Measurements from ENCODE around the gene ROR1. TPM values are rescaled to one million over a fixed set of nuclear protein-coding genes. Genes with fewer than 3 reads are reported as not detected.

Gene ROR1
- total and polyA plus RNA-seq, 9 donors = 3.0 to 26.1 (median 15.0) TPM

GRCh38 chr1:64062941-64063581 lies 289.2 kb downstream of the ROR1 start:
- no peak for DNase-seq
- TF ChIP-seq POLR2A (IDR thresholded peaks at IDR 0.05) = no peak
- no peak for TF ChIP-seq EP300 (IDR thresholded peaks at IDR 0.05)
- TF ChIP-seq CTCF (IDR thresholded peaks at IDR 0.05) = no peak
- no peak overlapping the region for H3K4me3 ChIP-seq
- H3K4me1 ChIP-seq (ENCODE audit: insufficient read depth) = peaks cover 3% of the 10 kb centered on the region
- no peaks in the 10 kb centered on the region for H3K27me3 ChIP-seq
- no peak overlapping the region for H3K27ac ChIP-seq
- intact Hi-C loops (cut with DNase I) = no loop called here
- 3 to 17% (median 12%) methylated on average over 2 of the region's 2 CpGs for WGBS, 3 donors
- no peaks in the 10 kb centered on the region for H3K36me3 ChIP-seq
- H3K9me3 ChIP-seq = no peaks in the 10 kb centered on the region

- TF ChIP-seq POLR2A (IDR thresholded peaks at IDR 0.05) (no peak), EP300 (IDR thresholded peaks at IDR 0.05) (no peak), CTCF (IDR thresholded peaks at IDR 0.05) (no peak)
- Histone ChIP-seq H3K36me3 (no peaks in the 10 kb centered on the region), H3K27ac (no peak overlapping the region), H3K4me1 (ENCODE audit: insufficient read depth) (peaks cover 3% of the 10 kb centered on the region), H3K9me3 (no peaks in the 10 kb centered on the region), H3K27me3 (no peaks in the 10 kb centered on the region), H3K4me3 (no peak overlapping the region)
- DNase-seq = no peak
- intact Hi-C loops (cut with DNase I) = no loop called here
- 91 to 97% (median 96%) methylated on average over 2 of the region's 2 CpGs for WGBS, 3 donors
Measured at GRCh38 chr1:64065571-64065970, 291.8 kb downstream of the ROR1 start.

- intact Hi-C loops (cut with DNase I) = no loop called here
- 38 to 41% (median 40%) methylated on average over 5 of the region's 5 CpGs for WGBS, 3 donors
- Histone ChIP-seq H3K27ac (no peak overlapping the region), H3K9me3 (no peaks in the 10 kb centered on the region), H3K4me3 (no peak overlapping the region), H3K4me1 (ENCODE audit: insufficient read depth) (peaks cover 4% of the 10 kb centered on the region), H3K36me3 (no peaks in the 10 kb centered on the region), H3K27me3 (no peaks in the 10 kb centered on the region)
- DNase-seq = no peak
- TF ChIP-seq EP300 (IDR thresholded peaks at IDR 0.05) (no peak), POLR2A (IDR thresholded peaks at IDR 0.05) (no peak), CTCF (IDR thresholded peaks at IDR 0.05) (no peak)
Measured at GRCh38 chr1:64072089-64072793, 298.4 kb downstream of the ROR1 start.

- no peak for TF ChIP-seq CTCF (IDR thresholded peaks at IDR 0.05)
- no peak for TF ChIP-seq EP300 (IDR thresholded peaks at IDR 0.05)
- TF ChIP-seq POLR2A (IDR thresholded peaks at IDR 0.05) = no peak
- Histone ChIP-seq H3K27me3 (no peaks in the 10 kb centered on the region), H3K4me1 (ENCODE audit: insufficient read depth) (peaks cover 4% of the 10 kb centered on the region), H3K27ac (no peak overlapping the region), H3K36me3 (no peaks in the 10 kb centered on the region), H3K9me3 (no peaks in the 10 kb centered on the region), H3K4me3 (no peak overlapping the region)
- no peak for DNase-seq
- intact Hi-C loops (cut with DNase I) = no loop called here
- WGBS, 3 donors = 36 to 42% (median 38%) methylated on average over 2 of the region's 2 CpGs
Measured at GRCh38 chr1:64073705-64074104, 299.9 kb downstream of the ROR1 start.
